Esophagus muscularis mucosa (tissue), 4 donors: ENCODE data around the gene TEDDM1.

ENCODE experiments used
- EP300 ChIP-seq: sonication (generic); formaldehyde crosslinking; IDR thresholded peaks from one replicate; pipeline ENCODE4 v1.6.1; 2017; ENCODE audit warnings: antibody characterized with exemption
- POLR2A ChIP-seq: fragments of 450-650 bp; IDR thresholded peaks from one replicate; pipeline ENCODE4 v1.6.1; 2017; ENCODE audit warnings: antibody characterized with exemption, moderate library complexity, mild to moderate bottlenecking, low read depth
- POLR2AphosphoS5 ChIP-seq, 2 donors: sonication (generic); formaldehyde crosslinking; IDR thresholded peaks; one replicate each; pipeline ENCODE4 v1.6.1; 2017; ENCODE audit warnings: antibody characterized with exemption in 2 of 2
- TF ChIP-seq, protein P1 (sequence below), 3 experiments: fragments of 200-600 bp in 2 of 3; fragments of 450-650 bp in 1 of 3; sonication (generic) in 2 of 3; IDR thresholded peaks; one replicate each; pipeline ENCODE4 v1.5.1; 2017 to 2019; ENCODE audit warnings: antibody characterized with exemption in 3 of 3, mild to moderate bottlenecking in 2 of 3, moderate library complexity in 1 of 3

DNA sequence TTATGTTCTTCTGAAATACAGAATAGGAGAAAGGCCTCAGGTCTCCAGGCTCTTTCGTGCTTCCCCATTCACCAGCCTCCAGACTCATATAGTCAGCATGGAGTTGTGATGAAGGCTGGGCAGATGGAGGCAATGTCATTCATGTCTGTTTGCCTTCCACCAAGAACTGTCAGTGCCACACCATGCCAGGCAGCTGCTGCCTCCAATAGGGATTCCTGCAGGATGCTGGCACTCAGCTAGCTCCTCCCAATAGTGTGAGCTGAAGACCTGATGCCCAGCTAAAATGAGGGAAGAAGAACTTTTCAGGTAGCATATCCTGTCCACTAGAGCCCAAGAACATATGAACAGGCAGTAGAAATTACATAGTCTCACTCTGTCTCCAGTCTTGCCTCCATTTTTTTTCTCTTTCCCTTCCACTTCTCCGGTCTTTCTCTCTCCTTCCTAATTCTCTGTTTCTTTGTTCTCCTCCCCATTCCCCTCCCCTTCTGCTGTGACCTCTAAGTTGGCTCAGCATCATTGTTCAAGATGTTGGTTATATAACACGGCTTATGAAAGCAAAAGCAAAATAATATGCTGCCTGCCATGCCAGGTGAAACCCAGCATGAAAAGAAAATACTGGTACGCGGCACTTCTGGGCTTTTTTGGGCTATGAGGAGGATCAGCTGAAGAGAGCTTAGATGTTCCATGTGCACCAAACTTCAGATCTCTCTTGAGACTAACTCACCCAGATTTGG, 26.2 kb downstream of the TEDDM1 start:
- TF ChIP-seq POLR2AphosphoS5 (IDR thresholded peaks at IDR 0.05) (no peak), EP300 (no peak), POLR2A (no peak)
- TF ChIP-seq, protein P1, sequence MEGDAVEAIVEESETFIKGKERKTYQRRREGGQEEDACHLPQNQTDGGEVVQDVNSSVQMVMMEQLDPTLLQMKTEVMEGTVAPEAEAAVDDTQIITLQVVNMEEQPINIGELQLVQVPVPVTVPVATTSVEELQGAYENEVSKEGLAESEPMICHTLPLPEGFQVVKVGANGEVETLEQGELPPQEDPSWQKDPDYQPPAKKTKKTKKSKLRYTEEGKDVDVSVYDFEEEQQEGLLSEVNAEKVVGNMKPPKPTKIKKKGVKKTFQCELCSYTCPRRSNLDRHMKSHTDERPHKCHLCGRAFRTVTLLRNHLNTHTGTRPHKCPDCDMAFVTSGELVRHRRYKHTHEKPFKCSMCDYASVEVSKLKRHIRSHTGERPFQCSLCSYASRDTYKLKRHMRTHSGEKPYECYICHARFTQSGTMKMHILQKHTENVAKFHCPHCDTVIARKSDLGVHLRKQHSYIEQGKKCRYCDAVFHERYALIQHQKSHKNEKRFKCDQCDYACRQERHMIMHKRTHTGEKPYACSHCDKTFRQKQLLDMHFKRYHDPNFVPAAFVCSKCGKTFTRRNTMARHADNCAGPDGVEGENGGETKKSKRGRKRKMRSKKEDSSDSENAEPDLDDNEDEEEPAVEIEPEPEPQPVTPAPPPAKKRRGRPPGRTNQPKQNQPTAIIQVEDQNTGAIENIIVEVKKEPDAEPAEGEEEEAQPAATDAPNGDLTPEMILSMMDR (IDR thresholded peaks at IDR 0.05), result no peak
